ENCODE measurements around the gene PRSS58. TPM values are rescaled to one million over a fixed set of nuclear protein-coding genes. Genes with fewer than 3 reads are reported as not detected.

PRSS58 gene
- not detected in 2 replicates for total RNA-seq

GRCh38 chr7:142257958-142258357 lies at the start of gene PRSS58:
Gene PRSS58 (minus strand): TSS chr7:142258058. CDS start chr7:142257707, 351 bp downstream.

Other genes starting within 250 kb of the PRSS58 start
- not detected in 2 replicates for gene MGAM2, start 146.3 kb downstream of the PRSS58 start, total RNA-seq